ENCODE data around the gene REV3L. TPM values are rescaled to one million over a fixed set of nuclear protein-coding genes. Genes with fewer than 3 reads are reported as not detected.
"Not testable (repeated sequence)": the region's sequence is repeated elsewhere in the genome, so short reads cannot be mapped to it uniquely, and the experiment has no call there.

Gene REV3L
- total RNA-seq, 2 experiments from 2014 or later = 19.8 to 22.9 TPM

DNA sequence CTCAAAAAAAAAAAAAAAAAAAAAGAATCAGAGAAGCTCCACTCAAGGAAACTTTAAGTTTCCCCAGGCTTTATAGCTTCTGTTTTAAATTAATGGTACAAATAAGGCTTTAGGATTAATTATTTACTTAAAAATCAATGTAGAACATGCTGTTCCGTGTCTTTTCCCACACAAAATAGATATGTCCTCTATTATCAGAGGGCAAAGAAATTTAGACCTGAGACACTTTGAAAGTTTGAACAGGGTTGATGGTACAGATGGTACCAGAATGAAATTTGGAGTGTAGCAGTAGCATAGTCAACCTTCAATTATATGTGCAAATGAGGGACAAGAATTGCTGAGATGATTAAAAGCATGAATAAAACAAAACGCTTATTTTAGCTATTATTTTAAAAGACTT, 32.2 kb upstream of the REV3L start:
- H3K4me3 Mint-ChIP-seq = no peak overlapping the region
- H3K9me3 Mint-ChIP-seq = no peaks in the 10 kb centered on the region
- H3K27ac Mint-ChIP-seq = no peak overlapping the region
- DNase-seq = no peak
- H3K27me3 Mint-ChIP-seq = no peaks in the 10 kb centered on the region
- POLR2A ChIA-PET = no interaction called here
- no peaks in the 10 kb centered on the region for H3K36me3 Mint-ChIP-seq (ENCODE audit: low read depth)
- peaks cover 6% of the 10 kb centered on the region for H3K4me1 Mint-ChIP-seq
- CTCF ChIA-PET = no interaction called here

- H3K4me3 Mint-ChIP-seq; POLR2A ChIA-PET; H3K27ac Mint-ChIP-seq; H3K4me1 Mint-ChIP-seq; CTCF ChIA-PET; DNase-seq; H3K9me3 Mint-ChIP-seq; H3K27me3 Mint-ChIP-seq; H3K36me3 Mint-ChIP-seq (ENCODE audit: low read depth): not testable (repeated sequence)
Observed at GRCh38 chr6:111514531-111514930, 31.5 kb upstream of the REV3L start.

GRCh38 chr6:111507219-111507618, 24.2 kb upstream of the REV3L start:
- H3K36me3 Mint-ChIP-seq (ENCODE audit: low read depth); H3K9me3 Mint-ChIP-seq; DNase-seq; H3K27ac Mint-ChIP-seq; H3K4me3 Mint-ChIP-seq; POLR2A ChIA-PET; CTCF ChIA-PET; H3K27me3 Mint-ChIP-seq; H3K4me1 Mint-ChIP-seq: not testable (repeated sequence)

GRCh38 chr6:111505498-111505897, 22.5 kb upstream of the REV3L start:
- H3K9me3 Mint-ChIP-seq; H3K4me1 Mint-ChIP-seq; H3K36me3 Mint-ChIP-seq (ENCODE audit: low read depth); H3K27me3 Mint-ChIP-seq; CTCF ChIA-PET; POLR2A ChIA-PET; H3K27ac Mint-ChIP-seq; H3K4me3 Mint-ChIP-seq; DNase-seq: not testable (repeated sequence)

DNA sequence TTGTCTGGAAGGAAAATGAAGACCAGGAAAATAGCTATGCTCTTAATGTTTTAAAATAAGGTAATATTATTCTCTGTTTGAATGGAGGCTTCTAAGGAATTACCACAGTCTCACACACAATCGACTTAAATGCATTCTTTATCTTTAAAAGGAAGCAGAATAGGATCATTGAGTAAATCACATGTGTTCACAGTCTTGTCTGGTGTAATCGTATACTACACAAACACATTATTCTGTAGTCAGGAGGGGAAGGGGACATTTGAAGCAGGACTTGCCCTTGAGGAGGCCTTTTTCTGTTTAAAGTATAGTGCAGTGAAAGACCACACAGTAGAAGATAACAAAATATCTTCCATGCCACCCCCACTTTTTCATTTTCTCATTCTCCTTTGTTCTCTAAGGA, 20.6 kb upstream of the REV3L start:
- Mint-ChIP-seq H3K27ac (no peak overlapping the region), H3K27me3 (no peaks in the 10 kb centered on the region), H3K4me3 (no peak overlapping the region), H3K9me3 (peaks cover 4% of the 10 kb centered on the region), H3K4me1 (peaks cover 3% of the 10 kb centered on the region), H3K36me3 (ENCODE audit: low read depth) (peaks cover 7% of the 10 kb centered on the region)
- ChIA-PET POLR2A (interaction anchor here (1.4 kb wide), 1 partner anchor 20 kb away, joined by 3 read pairs; no protein-coding TSS in a partner anchor), CTCF (no interaction called here)
- no peak for DNase-seq

- peaks cover 7% of the 10 kb centered on the region for H3K36me3 Mint-ChIP-seq (ENCODE audit: low read depth)
- peaks cover 3% of the 10 kb centered on the region for H3K4me1 Mint-ChIP-seq
- H3K9me3 Mint-ChIP-seq = peaks cover 4% of the 10 kb centered on the region
- H3K27me3 Mint-ChIP-seq = no peaks in the 10 kb centered on the region
- no peak overlapping the region for H3K4me3 Mint-ChIP-seq
- POLR2A ChIA-PET = no interaction called here
- CTCF ChIA-PET = interaction anchor here (0.6 kb wide), 1 partner anchor 24 kb away, joined by 3 read pairs; no protein-coding TSS in a partner anchor
- no peak for DNase-seq
- H3K27ac Mint-ChIP-seq = no peak overlapping the region
Observed at GRCh38 chr6:111503194-111503593, 20.2 kb upstream of the REV3L start.

GRCh38 chr6:111502154-111502553, 19.1 kb upstream of the REV3L start:
- Mint-ChIP-seq H3K27me3 (no peaks in the 10 kb centered on the region), H3K4me3 (no peak overlapping the region), H3K27ac (no peak overlapping the region), H3K9me3 (peaks cover 4% of the 10 kb centered on the region), H3K4me1 (peaks cover 3% of the 10 kb centered on the region), H3K36me3 (ENCODE audit: low read depth) (peaks cover 10% of the 10 kb centered on the region)
- ChIA-PET CTCF (no interaction called here), POLR2A (no interaction called here)
- no peak for DNase-seq

DNA sequence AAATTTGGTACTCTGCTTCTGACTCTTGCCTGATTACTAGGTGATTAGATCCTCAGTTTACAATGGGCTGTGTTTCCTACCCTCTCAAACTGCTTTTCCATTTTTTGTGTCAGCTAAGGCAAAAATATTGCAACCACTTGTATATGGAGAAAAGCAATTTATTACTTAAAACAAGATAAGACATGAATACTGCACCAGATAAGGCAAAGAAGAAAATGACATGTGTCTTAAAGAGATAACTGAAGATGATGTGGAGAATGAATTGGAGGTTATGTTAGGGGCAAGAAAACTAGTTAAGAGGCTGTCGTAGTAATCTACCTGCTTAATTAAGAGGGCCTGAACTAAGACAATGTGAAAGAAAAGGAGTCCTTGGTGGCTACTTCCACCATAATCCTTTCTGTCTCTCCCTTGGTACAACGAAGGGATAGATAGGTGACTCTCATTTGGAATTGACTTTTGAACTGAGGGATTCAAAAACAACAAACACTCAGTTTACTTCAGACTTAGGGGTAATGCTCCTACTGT, 16.3 kb upstream of the REV3L start:
- no peaks in the 10 kb centered on the region for H3K27me3 Mint-ChIP-seq
- H3K4me1 Mint-ChIP-seq = no peaks in the 10 kb centered on the region
- no peaks in the 10 kb centered on the region for H3K9me3 Mint-ChIP-seq
- no peak for DNase-seq
- H3K4me3 Mint-ChIP-seq = no peak overlapping the region
- H3K27ac Mint-ChIP-seq = no peak overlapping the region
- peaks cover 6% of the 10 kb centered on the region for H3K36me3 Mint-ChIP-seq (ENCODE audit: low read depth)
- ChIA-PET CTCF (no interaction called here), POLR2A (interaction anchor here (1.8 to 1.9 kb wide), 2 partner anchors 10 to 16 kb away, joined by 4 to 6 read pairs; partner anchors contain the start of gene REV3L)

DNA sequence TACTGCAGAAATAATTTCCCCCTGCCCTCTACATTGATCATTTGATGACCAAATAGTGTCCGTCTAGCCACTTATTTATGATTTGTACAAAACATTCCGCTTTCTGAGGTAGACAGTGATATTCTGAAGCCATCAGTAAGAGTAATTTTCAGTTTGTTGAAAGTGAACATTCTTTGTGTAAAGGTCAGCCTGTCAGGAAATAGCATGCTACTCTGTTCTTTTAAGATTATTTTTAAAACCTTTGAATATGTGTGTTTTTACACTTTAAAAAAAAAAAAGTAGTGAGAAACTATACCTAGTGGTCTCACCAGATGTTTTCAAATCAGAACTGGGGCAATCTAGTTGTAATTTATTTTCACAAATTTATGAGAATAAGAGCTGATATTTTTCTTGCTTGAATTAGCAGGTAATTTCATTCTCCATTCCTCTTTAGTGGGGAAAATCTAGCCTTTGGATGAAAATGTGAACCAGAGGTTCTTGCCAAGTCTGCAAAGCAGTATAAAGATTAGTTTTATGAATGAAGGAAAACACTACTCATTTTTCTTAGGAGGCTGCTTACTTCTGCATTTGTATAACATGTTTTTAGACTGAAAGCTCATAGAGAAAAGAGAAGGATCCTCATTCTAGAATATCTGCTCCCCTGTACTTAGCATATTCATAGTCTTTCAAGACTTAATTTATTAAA, 12.1 kb upstream of the REV3L start:
- Mint-ChIP-seq H3K4me3 (no peak overlapping the region), H3K36me3 (ENCODE audit: low read depth) (peaks cover 6% of the 10 kb centered on the region), H3K27ac (no peak overlapping the region), H3K27me3 (no peaks in the 10 kb centered on the region), H3K4me1 (no peaks in the 10 kb centered on the region), H3K9me3 (no peaks in the 10 kb centered on the region)
- CTCF ChIA-PET = no interaction called here
- POLR2A ChIA-PET = interaction anchor here (1.9 kb wide), 1 partner anchor 11 kb away, joined by 5 read pairs; no protein-coding TSS in a partner anchor
- no peak for DNase-seq

DNA sequence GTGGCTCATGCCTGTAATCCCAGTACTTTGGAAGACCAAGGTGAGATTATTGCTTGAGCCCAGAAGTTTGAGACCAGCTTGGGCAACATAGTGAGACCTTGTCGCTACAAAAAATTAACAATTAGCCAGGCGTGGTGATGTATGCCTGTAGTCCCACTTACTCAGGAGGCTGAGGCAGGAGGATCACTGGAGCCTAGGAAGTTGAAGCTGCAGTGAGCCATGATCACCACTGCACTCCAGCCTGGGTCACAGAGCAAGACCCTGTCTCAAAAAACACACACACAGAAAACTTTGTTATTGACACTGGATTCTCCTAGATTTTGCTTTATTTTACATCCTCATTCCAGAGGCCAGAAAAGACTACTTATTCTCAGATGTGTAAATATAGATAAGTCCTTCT, 9.5 kb upstream of the REV3L start:
- H3K4me1 Mint-ChIP-seq = peaks cover 11% of the 10 kb centered on the region
- no peaks in the 10 kb centered on the region for H3K27me3 Mint-ChIP-seq
- ChIA-PET CTCF (no interaction called here), POLR2A (no interaction called here)
- DNase-seq = no peak
- peaks cover 15% of the 10 kb centered on the region for H3K36me3 Mint-ChIP-seq (ENCODE audit: low read depth)
- H3K9me3 Mint-ChIP-seq = no peaks in the 10 kb centered on the region
- H3K27ac Mint-ChIP-seq = no peak overlapping the region
- H3K4me3 Mint-ChIP-seq = no peak overlapping the region

GRCh38 chr6:111490067-111490466, 7.0 kb upstream of the REV3L start:
- CTCF ChIA-PET = interaction anchor here (1.7 kb wide), 1 partner anchor 11 kb away, joined by 7 read pairs; no protein-coding TSS in a partner anchor
- peaks cover 20% of the 10 kb centered on the region for H3K36me3 Mint-ChIP-seq (ENCODE audit: low read depth)
- no peak overlapping the region for H3K4me3 Mint-ChIP-seq
- no peak overlapping the region for H3K27ac Mint-ChIP-seq
- peaks cover 31% of the 10 kb centered on the region for H3K4me1 Mint-ChIP-seq
- no peak for DNase-seq
- H3K9me3 Mint-ChIP-seq = no peaks in the 10 kb centered on the region
- POLR2A ChIA-PET = interaction anchor here (0.6 to 2.7 kb wide), 2 partner anchors 115 to 754 kb away, joined by 3 to 9 read pairs; partner anchors contain the start of gene TRAF3IP2
- H3K27me3 Mint-ChIP-seq = no peaks in the 10 kb centered on the region

- Mint-ChIP-seq H3K4me3 (peak overlapping the region; percentile 29), H3K36me3 (ENCODE audit: low read depth) (peaks cover 17% of the 10 kb centered on the region), H3K27me3 (no peaks in the 10 kb centered on the region), H3K4me1 (peaks cover 38% of the 10 kb centered on the region), H3K9me3 (no peaks in the 10 kb centered on the region), H3K27ac (peak overlapping the region; percentile 90)
- no peak for DNase-seq
- CTCF ChIA-PET = interaction anchor here (0.9 to 1.7 kb wide), 3 partner anchors 10 to 229 kb away, joined by 3 to 7 read pairs (median 4); a partner anchor contains a TSS
- POLR2A ChIA-PET = interaction anchor here (0.8 to 5.5 kb wide), 6 partner anchors 9 to 674 kb away, joined by 3 to 80 read pairs (median 4); partner anchors contain the start of gene TRAF3IP2
Observed at GRCh38 chr6:111487661-111488060, 4.6 kb upstream of the REV3L start.

DNA sequence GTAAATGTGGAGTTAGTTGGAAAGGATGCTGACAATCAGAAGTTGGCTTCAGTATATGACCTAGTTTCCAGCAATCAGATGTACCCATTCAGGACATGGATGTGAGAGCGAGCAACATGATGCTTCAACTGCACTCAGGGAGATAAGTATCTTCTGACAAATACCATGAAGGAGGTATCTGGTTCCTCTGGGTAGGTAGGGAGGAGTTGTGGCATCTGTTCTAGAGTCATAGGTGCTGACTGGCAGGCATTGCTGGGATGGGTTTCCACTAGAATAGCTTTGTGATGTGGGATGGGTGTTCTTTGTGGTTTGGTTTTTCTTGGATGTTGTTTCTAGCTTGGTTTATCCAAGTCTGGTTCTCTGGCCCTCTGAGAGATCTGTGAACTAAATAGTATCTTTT, 3.9 kb upstream of the REV3L start:
- H3K27me3 Mint-ChIP-seq = no peaks in the 10 kb centered on the region

More for the DNA sequence above, 3.9 kb upstream of the REV3L start:
- H3K4me1 Mint-ChIP-seq = peaks cover 40% of the 10 kb centered on the region
- H3K9me3 Mint-ChIP-seq = no peaks in the 10 kb centered on the region
- ChIA-PET CTCF (interaction anchor here (0.9 to 1.7 kb wide), 4 partner anchors 9 to 228 kb away, joined by 3 to 7 read pairs (median 4); partner anchors contain the start of gene TRAF3IP2), POLR2A (interaction anchor here (0.8 to 5.5 kb wide), 7 partner anchors 8 to 673 kb away, joined by 3 to 80 read pairs (median 5); partner anchors contain the start of gene TRAF3IP2)
- H3K36me3 Mint-ChIP-seq (ENCODE audit: low read depth) = peaks cover 17% of the 10 kb centered on the region
- peak overlapping the region; percentile 90 for H3K27ac Mint-ChIP-seq
- DNase-seq = peak; percentile 35
- peak overlapping the region; percentile 49 for H3K4me3 Mint-ChIP-seq
